ENCODE data around the gene VPS26A. TPM values are rescaled to one million over a fixed set of nuclear protein-coding genes. Genes with fewer than 3 reads are reported as not detected.

VPS26A gene
- total RNA-seq (2014; rRNA removed), result 44.7 and 60.0 TPM in 2 replicates
- Bru-seq, nascent RNA, result percentile 92 among the genes with signal in this experiment
- BruChase-seq, experiment 1, labeled RNA remaining after a 6-hour chase, result percentile 94 among the genes with signal in this experiment
- percentile 94 among the genes with signal in this experiment for BruChase-seq, experiment 2, labeled RNA remaining after a 2-hour chase
- long read RNA-seq, transcript VPS26A-203 (8 exons, 2,554 nt), result minor isoform, 5 of 650 reads
- long read RNA-seq, transcript VPS26A-201 (9 exons, 2,697 nt), result major isoform, 546 of 650 reads
- long read RNA-seq, partial matches to known transcripts, result 24 of 650 reads
- long read RNA-seq, other reads (novel, unspliced or antisense), result 73 of 650 reads

GRCh38 chr10:69123747-69124562 is at the start of gene VPS26A:
TSS of gene VPS26A (plus strand) at chr10:69124178. CDS start at chr10:69124278, 100 bp downstream.
- H3K79me2 ChIP-seq (ENCODE audit: low read length), result peaks cover 48% of the 10 kb centered on the region
- no peaks in the 10 kb centered on the region for H3K9me3 ChIP-seq (ENCODE audit: low read length)
- peak; percentile 100 for DNase-seq
- ChIA-PET POLR2A (ENCODE audit: unreplicated experiment) (interaction anchor here (0.6 kb wide), 1 partner anchor 91 kb away, joined by 4 read pairs; no protein-coding TSS in a partner anchor), CTCF (no interaction called here)
- H3K4me1 ChIP-seq (ENCODE audit: insufficient read depth, low read length), result peaks cover 23% of the 10 kb centered on the region
- H3K9me2 ChIP-seq (replicated peaks; ENCODE audit: low read length), result no peaks in the 10 kb centered on the region
- H3K27me3 ChIP-seq (ENCODE audit: low read length), result no peaks in the 10 kb centered on the region
- H4K20me1 ChIP-seq (ENCODE audit: low read length), result peaks cover 9% of the 10 kb centered on the region; the same call in 1 of the 2 replicates
- peak; percentile 82 for ATAC-seq
- intact Hi-C loops (cut with micrococcal nuclease), result loop anchor here (1.0 to 5.0 kb wide), 5 partner anchors 31 to 193 kb away; partner anchors contain the start of genes KIFBP and SUPV3L1
- no peaks in the 10 kb centered on the region for H3K36me3 ChIP-seq (ENCODE audit: low read depth, low read length)
- H3F3A ChIP-seq (ENCODE audit: low read length, unreplicated experiment), result no peaks in the 10 kb centered on the region
- peak within 1 kb of the TSS; percentile 56 for H3K27ac ChIP-seq (ENCODE audit: low read length)
- H3K4me2 ChIP-seq (ENCODE audit: low read length), result peak within 1 kb of the TSS; percentile 89
- TF ChIP-seq CTCF (conservative IDR thresholded peaks at IDR 0.05; ENCODE audit: low read depth, low read length) (no peak), EZH2 (IDR thresholded peaks at IDR 0.05; ENCODE audit: low read length, unreplicated experiment) (no peak), EZH2phosphoT487 (IDR thresholded peaks at IDR 0.05; ENCODE audit: borderline replicate concordance, low read length) (no peak)
- H2AFZ ChIP-seq (ENCODE audit: low read length), result peak within 1 kb of the TSS; percentile 90
- BruUV-seq (replicated peaks), result no TSS peak
- peak within 1 kb of the TSS; percentile 81 for H3K9ac ChIP-seq (ENCODE audit: low read length)
- H3K4me3 ChIP-seq (ENCODE audit: low read length), result peak within 1 kb of the TSS; percentile 93

DNA sequence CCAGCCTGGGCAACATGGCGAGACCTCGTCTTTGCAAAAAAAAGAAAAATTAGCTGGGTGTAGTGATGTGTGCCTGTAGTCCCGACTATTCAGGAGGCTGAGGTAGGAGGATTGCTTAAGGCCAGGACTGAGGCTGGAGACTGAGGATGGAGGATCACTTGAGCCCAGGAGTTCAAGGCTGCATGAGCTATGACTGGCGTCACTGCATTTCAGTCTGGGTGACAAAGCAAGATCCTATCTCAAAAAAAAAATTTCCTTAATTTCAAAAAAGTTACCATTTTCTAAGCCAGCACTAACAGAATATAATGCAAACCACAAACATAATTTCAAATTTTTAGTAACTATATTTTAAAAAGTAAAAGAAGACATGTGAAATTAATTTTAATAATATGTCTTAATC is 49.4 kb upstream of the VPS26A start:
- intact Hi-C loops (cut with micrococcal nuclease), result no loop called here
- DNase-seq (no peak), ATAC-seq (no peak)
- Histone ChIP-seq H3K36me3 (ENCODE audit: low read depth, low read length) (no peaks in the 10 kb centered on the region), H3K4me1 (ENCODE audit: insufficient read depth, low read length) (no peaks in the 10 kb centered on the region), H3K4me2 (ENCODE audit: low read length) (no peak overlapping the region), H3K4me3 (ENCODE audit: low read length) (no peak overlapping the region), H3K79me2 (ENCODE audit: low read length) (no peaks in the 10 kb centered on the region), H3K9ac (ENCODE audit: low read length) (no peak overlapping the region), H3K9me3 (ENCODE audit: low read length) (no peaks in the 10 kb centered on the region), H3F3A (ENCODE audit: low read length, unreplicated experiment) (no peaks in the 10 kb centered on the region), H3K27ac (ENCODE audit: low read length) (no peak overlapping the region), H4K20me1 (ENCODE audit: low read length) (no peaks in the 10 kb centered on the region), H3K27me3 (ENCODE audit: low read length) (no peaks in the 10 kb centered on the region), H3K9me2 (replicated peaks; ENCODE audit: low read length) (no peaks in the 10 kb centered on the region), H2AFZ (ENCODE audit: low read length) (no peak overlapping the region)
- CTCF ChIA-PET, result no interaction called here
- POLR2A ChIA-PET (ENCODE audit: unreplicated experiment), result no interaction called here
- TF ChIP-seq EZH2phosphoT487 (IDR thresholded peaks at IDR 0.05; ENCODE audit: borderline replicate concordance, low read length) (no peak), CTCF (conservative IDR thresholded peaks at IDR 0.05; ENCODE audit: low read depth, low read length) (no peak), EZH2 (IDR thresholded peaks at IDR 0.05; ENCODE audit: low read length, unreplicated experiment) (no peak)
- no TSS peak for BruUV-seq (replicated peaks)

Measured in PC-3 (cell line).